Measurements from ENCODE around the gene PCBP3.

DNA sequence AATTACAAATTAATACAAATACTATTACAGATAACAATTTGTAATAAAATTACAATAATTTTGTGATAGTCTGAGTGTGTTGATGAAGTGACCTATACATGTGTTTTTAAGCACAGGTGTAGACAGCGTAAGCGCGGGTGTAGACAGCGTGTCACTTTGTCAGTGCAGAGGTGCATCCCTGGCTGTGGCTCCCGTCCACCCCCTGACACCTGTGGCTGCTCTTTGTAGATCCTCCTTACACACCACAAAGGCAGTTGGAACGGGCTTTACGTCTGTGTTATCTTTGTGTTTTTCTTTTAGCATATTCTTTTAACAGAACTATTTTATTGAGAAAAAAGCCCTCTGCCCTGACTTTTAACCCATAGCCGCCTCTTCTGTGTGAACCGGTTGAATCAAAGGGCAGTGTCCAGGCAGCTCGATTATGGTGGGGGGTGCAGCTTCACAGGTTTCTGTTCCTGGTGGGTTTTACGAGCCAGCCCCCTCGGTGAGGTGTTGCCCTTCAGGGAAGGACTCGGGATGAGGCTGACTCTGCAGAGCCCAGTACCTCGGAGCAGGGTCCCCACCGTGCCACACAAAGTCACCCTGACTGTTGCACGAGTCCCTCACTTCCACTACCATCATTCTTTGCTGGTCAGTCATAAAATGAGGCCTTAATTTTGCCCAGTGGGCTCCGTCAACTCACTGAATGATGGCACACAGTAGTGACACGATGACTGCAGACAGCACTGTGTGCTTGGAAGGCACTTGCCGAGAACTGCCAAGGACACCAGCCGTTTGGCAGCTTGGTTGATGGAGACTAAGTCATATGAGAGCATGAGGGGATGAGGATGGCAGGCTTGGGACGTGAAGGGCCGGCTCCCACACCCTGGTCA is 251.6 kb downstream of the PCBP3 start:
- no peak for TF ChIP-seq POLR2A (IDR thresholded peaks at IDR 0.05)
- TF ChIP-seq CTCF (IDR thresholded peaks at IDR 0.05 in 4 of 5, conservative IDR thresholded peaks at IDR 0.05 in 1 of 5), result no peak

Measured in gastrocnemius medialis (tissue), 4 donors.